ENCODE results near the gene MEX3A.

DNA sequence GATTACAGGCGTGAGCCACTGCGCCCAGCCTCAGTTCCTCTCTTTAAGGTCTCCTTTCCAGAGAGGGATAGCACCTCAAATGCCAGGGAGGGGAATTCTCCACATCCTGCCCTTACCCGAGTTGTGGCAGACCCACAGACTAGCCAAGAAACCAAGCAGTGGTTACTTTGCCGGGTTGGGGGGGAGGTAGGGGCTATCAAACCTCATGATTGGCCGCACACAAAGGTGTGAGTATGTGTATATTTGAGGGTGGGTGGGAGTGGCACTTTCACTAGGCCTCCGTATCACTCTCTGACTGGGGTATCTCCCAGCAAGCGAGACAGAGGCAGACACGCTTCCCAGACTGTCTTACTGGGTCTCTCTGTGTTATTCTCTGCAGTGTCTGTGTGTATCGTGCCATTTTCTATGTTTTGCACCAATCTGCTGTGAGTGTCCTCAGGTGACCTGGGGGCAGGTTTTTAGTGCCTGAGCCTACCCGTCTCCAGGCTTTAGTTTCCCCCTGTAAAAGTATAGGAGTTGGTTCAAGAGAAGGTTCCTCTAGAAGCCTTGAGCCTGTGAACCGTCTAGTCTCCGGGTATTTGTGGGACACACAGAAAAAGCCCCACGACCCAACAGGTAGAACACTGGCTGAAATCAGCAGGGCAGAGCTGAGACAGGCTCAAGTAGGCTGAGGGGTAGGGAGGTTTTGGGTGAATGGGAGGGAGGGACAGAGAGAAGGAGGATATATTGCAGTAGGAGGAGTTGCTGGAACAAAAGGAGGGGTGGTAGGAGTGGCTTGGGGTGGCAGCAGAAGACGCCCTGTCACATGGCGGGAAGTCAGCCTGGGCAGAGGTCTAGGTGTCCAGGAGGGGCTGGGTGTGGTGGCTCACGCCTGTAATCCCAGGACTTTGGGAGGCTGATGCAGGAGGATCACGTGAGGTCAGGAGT is 42.6 kb upstream of the MEX3A start:
- TF ChIP-seq CREB1 (CRISPR knock-in tag; IDR thresholded peaks at IDR 0.05; ENCODE audit: low read depth) (no peak), STAT1 (IDR thresholded peaks at IDR 0.05; ENCODE audit: unreplicated experiment) (no peak), EZH2 (IDR thresholded peaks at IDR 0.05; ENCODE audit: low read depth, unreplicated experiment) (no peak), POLR2AphosphoS5 (IDR thresholded peaks at IDR 0.05; ENCODE audit: low read depth) (no peak), EZH2phosphoT487 (IDR thresholded peaks at IDR 0.05; ENCODE audit: unreplicated experiment) (no peak), ZNF331 (CRISPR knock-in tag; IDR thresholded peaks at IDR 0.05; ENCODE audit: low read depth) (no peak), NANOG (IDR thresholded peaks at IDR 0.05; ENCODE audit: borderline replicate concordance) (no peak), JUNB (IDR thresholded peaks at IDR 0.05; ENCODE audit: unreplicated experiment) (no peak), ZNF114 (CRISPR knock-in tag; IDR thresholded peaks at IDR 0.05) (no peak)
- TF ChIP-seq, protein P1, sequence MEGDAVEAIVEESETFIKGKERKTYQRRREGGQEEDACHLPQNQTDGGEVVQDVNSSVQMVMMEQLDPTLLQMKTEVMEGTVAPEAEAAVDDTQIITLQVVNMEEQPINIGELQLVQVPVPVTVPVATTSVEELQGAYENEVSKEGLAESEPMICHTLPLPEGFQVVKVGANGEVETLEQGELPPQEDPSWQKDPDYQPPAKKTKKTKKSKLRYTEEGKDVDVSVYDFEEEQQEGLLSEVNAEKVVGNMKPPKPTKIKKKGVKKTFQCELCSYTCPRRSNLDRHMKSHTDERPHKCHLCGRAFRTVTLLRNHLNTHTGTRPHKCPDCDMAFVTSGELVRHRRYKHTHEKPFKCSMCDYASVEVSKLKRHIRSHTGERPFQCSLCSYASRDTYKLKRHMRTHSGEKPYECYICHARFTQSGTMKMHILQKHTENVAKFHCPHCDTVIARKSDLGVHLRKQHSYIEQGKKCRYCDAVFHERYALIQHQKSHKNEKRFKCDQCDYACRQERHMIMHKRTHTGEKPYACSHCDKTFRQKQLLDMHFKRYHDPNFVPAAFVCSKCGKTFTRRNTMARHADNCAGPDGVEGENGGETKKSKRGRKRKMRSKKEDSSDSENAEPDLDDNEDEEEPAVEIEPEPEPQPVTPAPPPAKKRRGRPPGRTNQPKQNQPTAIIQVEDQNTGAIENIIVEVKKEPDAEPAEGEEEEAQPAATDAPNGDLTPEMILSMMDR (conservative IDR thresholded peaks at IDR 0.05; ENCODE audit: low read depth in 2 of 2) = no peak
- TF ChIP-seq, protein P2, sequence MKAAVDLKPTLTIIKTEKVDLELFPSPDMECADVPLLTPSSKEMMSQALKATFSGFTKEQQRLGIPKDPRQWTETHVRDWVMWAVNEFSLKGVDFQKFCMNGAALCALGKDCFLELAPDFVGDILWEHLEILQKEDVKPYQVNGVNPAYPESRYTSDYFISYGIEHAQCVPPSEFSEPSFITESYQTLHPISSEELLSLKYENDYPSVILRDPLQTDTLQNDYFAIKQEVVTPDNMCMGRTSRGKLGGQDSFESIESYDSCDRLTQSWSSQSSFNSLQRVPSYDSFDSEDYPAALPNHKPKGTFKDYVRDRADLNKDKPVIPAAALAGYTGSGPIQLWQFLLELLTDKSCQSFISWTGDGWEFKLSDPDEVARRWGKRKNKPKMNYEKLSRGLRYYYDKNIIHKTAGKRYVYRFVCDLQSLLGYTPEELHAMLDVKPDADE (IDR thresholded peaks at IDR 0.05) = no peak
- TF ChIP-seq, protein P3, sequence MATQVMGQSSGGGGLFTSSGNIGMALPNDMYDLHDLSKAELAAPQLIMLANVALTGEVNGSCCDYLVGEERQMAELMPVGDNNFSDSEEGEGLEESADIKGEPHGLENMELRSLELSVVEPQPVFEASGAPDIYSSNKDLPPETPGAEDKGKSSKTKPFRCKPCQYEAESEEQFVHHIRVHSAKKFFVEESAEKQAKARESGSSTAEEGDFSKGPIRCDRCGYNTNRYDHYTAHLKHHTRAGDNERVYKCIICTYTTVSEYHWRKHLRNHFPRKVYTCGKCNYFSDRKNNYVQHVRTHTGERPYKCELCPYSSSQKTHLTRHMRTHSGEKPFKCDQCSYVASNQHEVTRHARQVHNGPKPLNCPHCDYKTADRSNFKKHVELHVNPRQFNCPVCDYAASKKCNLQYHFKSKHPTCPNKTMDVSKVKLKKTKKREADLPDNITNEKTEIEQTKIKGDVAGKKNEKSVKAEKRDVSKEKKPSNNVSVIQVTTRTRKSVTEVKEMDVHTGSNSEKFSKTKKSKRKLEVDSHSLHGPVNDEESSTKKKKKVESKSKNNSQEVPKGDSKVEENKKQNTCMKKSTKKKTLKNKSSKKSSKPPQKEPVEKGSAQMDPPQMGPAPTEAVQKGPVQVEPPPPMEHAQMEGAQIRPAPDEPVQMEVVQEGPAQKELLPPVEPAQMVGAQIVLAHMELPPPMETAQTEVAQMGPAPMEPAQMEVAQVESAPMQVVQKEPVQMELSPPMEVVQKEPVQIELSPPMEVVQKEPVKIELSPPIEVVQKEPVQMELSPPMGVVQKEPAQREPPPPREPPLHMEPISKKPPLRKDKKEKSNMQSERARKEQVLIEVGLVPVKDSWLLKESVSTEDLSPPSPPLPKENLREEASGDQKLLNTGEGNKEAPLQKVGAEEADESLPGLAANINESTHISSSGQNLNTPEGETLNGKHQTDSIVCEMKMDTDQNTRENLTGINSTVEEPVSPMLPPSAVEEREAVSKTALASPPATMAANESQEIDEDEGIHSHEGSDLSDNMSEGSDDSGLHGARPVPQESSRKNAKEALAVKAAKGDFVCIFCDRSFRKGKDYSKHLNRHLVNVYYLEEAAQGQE (IDR thresholded peaks at IDR 0.05; ENCODE audit: unreplicated experiment) = no peak
- TF ChIP-seq, protein P4, sequence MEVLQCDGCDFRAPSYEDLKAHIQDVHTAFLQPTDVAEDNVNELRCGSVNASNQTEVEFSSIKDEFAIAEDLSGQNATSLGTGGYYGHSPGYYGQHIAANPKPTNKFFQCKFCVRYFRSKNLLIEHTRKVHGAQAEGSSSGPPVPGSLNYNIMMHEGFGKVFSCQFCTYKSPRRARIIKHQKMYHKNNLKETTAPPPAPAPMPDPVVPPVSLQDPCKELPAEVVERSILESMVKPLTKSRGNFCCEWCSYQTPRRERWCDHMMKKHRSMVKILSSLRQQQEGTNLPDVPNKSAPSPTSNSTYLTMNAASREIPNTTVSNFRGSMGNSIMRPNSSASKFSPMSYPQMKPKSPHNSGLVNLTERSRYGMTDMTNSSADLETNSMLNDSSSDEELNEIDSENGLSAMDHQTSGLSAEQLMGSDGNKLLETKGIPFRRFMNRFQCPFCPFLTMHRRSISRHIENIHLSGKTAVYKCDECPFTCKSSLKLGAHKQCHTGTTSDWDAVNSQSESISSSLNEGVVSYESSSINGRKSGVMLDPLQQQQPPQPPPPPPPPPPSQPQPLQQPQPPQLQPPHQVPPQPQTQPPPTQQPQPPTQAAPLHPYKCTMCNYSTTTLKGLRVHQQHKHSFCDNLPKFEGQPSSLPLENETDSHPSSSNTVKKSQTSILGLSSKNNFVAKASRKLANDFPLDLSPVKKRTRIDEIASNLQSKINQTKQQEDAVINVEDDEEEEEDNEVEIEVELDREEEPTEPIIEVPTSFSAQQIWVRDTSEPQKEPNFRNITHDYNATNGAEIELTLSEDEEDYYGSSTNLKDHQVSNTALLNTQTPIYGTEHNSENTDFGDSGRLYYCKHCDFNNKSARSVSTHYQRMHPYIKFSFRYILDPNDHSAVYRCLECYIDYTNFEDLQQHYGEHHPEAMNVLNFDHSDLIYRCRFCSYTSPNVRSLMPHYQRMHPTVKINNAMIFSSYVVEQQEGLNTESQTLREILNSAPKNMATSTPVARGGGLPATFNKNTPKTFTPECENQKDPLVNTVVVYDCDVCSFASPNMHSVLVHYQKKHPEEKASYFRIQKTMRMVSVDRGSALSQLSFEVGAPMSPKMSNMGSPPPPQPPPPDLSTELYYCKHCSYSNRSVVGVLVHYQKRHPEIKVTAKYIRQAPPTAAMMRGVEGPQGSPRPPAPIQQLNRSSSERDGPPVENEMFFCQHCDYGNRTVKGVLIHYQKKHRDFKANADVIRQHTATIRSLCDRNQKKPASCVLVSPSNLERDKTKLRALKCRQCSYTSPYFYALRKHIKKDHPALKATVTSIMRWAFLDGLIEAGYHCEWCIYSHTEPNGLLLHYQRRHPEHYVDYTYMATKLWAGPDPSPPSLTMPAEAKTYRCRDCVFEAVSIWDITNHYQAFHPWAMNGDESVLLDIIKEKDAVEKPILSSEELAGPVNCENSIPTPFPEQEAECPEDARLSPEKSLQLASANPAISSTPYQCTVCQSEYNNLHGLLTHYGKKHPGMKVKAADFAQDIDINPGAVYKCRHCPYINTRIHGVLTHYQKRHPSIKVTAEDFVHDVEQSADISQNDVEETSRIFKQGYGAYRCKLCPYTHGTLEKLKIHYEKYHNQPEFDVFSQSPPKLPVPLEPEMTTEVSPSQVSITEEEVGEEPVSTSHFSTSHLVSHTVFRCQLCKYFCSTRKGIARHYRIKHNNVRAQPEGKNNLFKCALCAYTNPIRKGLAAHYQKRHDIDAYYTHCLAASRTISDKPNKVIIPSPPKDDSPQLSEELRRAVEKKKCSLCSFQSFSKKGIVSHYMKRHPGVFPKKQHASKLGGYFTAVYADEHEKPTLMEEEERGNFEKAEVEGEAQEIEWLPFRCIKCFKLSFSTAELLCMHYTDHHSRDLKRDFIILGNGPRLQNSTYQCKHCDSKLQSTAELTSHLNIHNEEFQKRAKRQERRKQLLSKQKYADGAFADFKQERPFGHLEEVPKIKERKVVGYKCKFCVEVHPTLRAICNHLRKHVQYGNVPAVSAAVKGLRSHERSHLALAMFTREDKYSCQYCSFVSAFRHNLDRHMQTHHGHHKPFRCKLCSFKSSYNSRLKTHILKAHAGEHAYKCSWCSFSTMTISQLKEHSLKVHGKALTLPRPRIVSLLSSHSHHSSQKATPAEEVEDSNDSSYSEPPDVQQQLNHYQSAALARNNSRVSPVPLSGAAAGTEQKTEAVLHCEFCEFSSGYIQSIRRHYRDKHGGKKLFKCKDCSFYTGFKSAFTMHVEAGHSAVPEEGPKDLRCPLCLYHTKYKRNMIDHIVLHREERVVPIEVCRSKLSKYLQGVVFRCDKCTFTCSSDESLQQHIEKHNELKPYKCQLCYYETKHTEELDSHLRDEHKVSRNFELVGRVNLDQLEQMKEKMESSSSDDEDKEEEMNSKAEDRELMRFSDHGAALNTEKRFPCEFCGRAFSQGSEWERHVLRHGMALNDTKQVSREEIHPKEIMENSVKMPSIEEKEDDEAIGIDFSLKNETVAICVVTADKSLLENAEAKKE (CRISPR knock-in tag; IDR thresholded peaks at IDR 0.05) = no peak
